Caco-2 (cell line): Measurements from ENCODE around the gene OTOG. TPM values are rescaled to one million over a fixed set of nuclear protein-coding genes. Genes with fewer than 3 reads are reported as not detected.

Experiments used
- BruUV-seq: library from RNA; stranded (reverse); fragments of 400-500 nt; replicated peaks from 2 replicates; lab custom pipeline; 2021; lab: Mats Ljungman, UMichigan
- CTCF ChIA-PET: fragments of 300-600 bp; sonication (Branson Sonifier 250); formaldehyde crosslinking; loops from one replicate; lab custom pipeline; 2022; ENCODE audit warnings: antibody characterized with exemption; lab: Charles Lee
- POLR2A ChIA-PET: fragments of 300-600 bp; sonication (Branson Sonifier 250); formaldehyde crosslinking; loops from one replicate; lab custom pipeline; 2022; ENCODE audit warnings: antibody characterized with exemption; lab: Charles Lee
- DNase-seq, 2 experiments: peaks; one replicate each; pipeline versions ENCODE4 v3.0.0 to v3.0.0-alpha.2; 2020 to 2022
- H3K27me3 ChIP-seq: replicated peaks from 2 replicates; pipeline ENCODE4 v1.6.0; 2011; ENCODE audit warnings: low read length; ENCODE audit not compliant: control insufficient read depth, insufficient read depth
- H3K36me3 ChIP-seq: 2 replicates; pipeline ENCODE4 v1.5.1; 2011; ENCODE audit warnings: low read length; ENCODE audit not compliant: control insufficient read depth, insufficient read depth
- H3K4me1 ChIP-seq: fragments of 250-450 bp; sonication (Bioruptor Pico); 2 replicates; pipeline ENCODE4 v1.5.1; 2020; ENCODE audit warnings: mild to moderate bottlenecking
- H3K4me3 ChIP-seq: 2 replicates; pipeline ENCODE4 v1.5.1; 2011; ENCODE audit warnings: low read depth, mild to moderate bottlenecking, control low read depth, low read length
- H3K9me3 ChIP-seq: fragments of 250-450 bp; sonication (Bioruptor Pico); 2 replicates; pipeline ENCODE4 v1.5.1; 2020; ENCODE audit warnings: mild to moderate bottlenecking, moderate library complexity
- H3K27ac Mint-ChIP-seq: one replicate; pipeline ENCODE4 v1.8.0; 2022; ENCODE audit warnings: mixed read lengths; ENCODE audit not compliant: unreplicated experiment
- H3K27me3 Mint-ChIP-seq: one replicate; pipeline ENCODE4 v1.8.0; 2022; ENCODE audit warnings: mixed read lengths; ENCODE audit not compliant: insufficient read depth, unreplicated experiment
- H3K36me3 Mint-ChIP-seq: one replicate; pipeline ENCODE4 v1.8.0; 2022; ENCODE audit warnings: mild to moderate bottlenecking, mixed read lengths; ENCODE audit not compliant: insufficient read depth, unreplicated experiment
- H3K4me1 Mint-ChIP-seq: one replicate; pipeline ENCODE4 v1.8.0; 2022; ENCODE audit warnings: low read depth, mixed read lengths; ENCODE audit not compliant: unreplicated experiment
- H3K4me3 Mint-ChIP-seq: one replicate; pipeline ENCODE4 v1.8.0; 2022; ENCODE audit warnings: mild to moderate bottlenecking, moderate library complexity, mixed read lengths; ENCODE audit not compliant: unreplicated experiment
- H3K9me3 Mint-ChIP-seq: one replicate; pipeline ENCODE4 v1.8.0; 2022; ENCODE audit warnings: mixed read lengths; ENCODE audit not compliant: unreplicated experiment
- CTCF ChIP-seq, 2 experiments: fragments of 200-600 bp in 1 of 2; IDR thresholded peaks; 1 replicate in 1 of 2; 2 replicates in 1 of 2; pipeline versions ENCODE4 v1.5.1 to v1.8.0; 2011 to 2022; ENCODE audit warnings: antibody characterized with exemption in 1 of 2, control low read depth in 1 of 2, inconsistent platforms in 1 of 2, low read depth in 1 of 2, low read length in 1 of 2, mild to moderate bottlenecking in 1 of 2, moderate library complexity in 1 of 2; ENCODE audit not compliant: insufficient read depth in 1 of 2, severe bottlenecking in 1 of 2, unreplicated experiment in 1 of 2
- intact Hi-C: fragments of 100-400 bp; cut with micrococcal nuclease; formaldehyde crosslinking; loops from one replicate; pipeline ENCODE4 v1.10.0; 2022; ENCODE audit not compliant: unreplicated experiment
- total RNA-seq: library from RNA; stranded (reverse); gene quantifications from 2 replicates; pipeline ENCODE4 v1.2.3, GENCODE V29; 2022

OTOG gene
- total RNA-seq, 1 experiment from 2014 or later = 0.95 TPM

- H3K9me3 ChIP-seq = no peaks in the 10 kb centered on the region
- Mint-ChIP-seq H3K27me3 (no peaks in the 10 kb centered on the region), H3K4me3 (peak overlapping the region; percentile 26), H3K27ac (no peak overlapping the region), H3K9me3 (no peaks in the 10 kb centered on the region), H3K36me3 (peaks cover 31% of the 10 kb centered on the region), H3K4me1 (peaks cover 37% of the 10 kb centered on the region)
- no peak overlapping the region for H3K4me3 ChIP-seq
- no peaks in the 10 kb centered on the region for H3K36me3 ChIP-seq
- TF ChIP-seq CTCF (IDR thresholded peaks at IDR 0.05; ENCODE audit: insufficient read depth in 1 of 2, low read depth in 1 of 2, low read length in 1 of 2, severe bottlenecking in 1 of 2, unreplicated experiment in 1 of 2) = no peak
- H3K4me1 ChIP-seq = peaks cover 27% of the 10 kb centered on the region
- no peak for DNase-seq
- no TSS peak for BruUV-seq
- CTCF ChIA-PET = interaction anchor here (1.5 kb wide), 1 partner anchor 53 kb away, joined by 3 read pairs; no protein-coding TSS in a partner anchor
- intact Hi-C loops = no loop called here
- H3K27me3 ChIP-seq = no peaks in the 10 kb centered on the region
- POLR2A ChIA-PET = no interaction called here
Measured at GRCh38 chr11:17546240-17546639, 819 bp upstream of the OTOG start.

- H3K36me3 Mint-ChIP-seq = peaks cover 20% of the 10 kb centered on the region
- H3K4me1 Mint-ChIP-seq = peaks cover 27% of the 10 kb centered on the region
- no peaks in the 10 kb centered on the region for H3K27me3 Mint-ChIP-seq
- H3K9me3 Mint-ChIP-seq = no peaks in the 10 kb centered on the region
- intact Hi-C loops = loop anchor here (1.0 kb wide), 1 partner anchor 164 kb away; no protein-coding TSS in a partner anchor
- no peak overlapping the region for H3K27ac Mint-ChIP-seq
- Histone ChIP-seq H3K27me3 (no peaks in the 10 kb centered on the region), H3K9me3 (no peaks in the 10 kb centered on the region), H3K4me3 (no peak overlapping the region), H3K4me1 (peaks cover 20% of the 10 kb centered on the region), H3K36me3 (no peaks in the 10 kb centered on the region)
- ChIA-PET POLR2A (no interaction called here), CTCF (interaction anchor here (1.0 to 1.5 kb wide), 2 partner anchors 10 to 16 kb away, joined by 3 to 4 read pairs; no protein-coding TSS in a partner anchor)
- no TSS peak for BruUV-seq
- H3K4me3 Mint-ChIP-seq = no peak overlapping the region
- TF ChIP-seq CTCF (IDR thresholded peaks at IDR 0.05; ENCODE audit: insufficient read depth in 1 of 2, low read depth in 1 of 2, low read length in 1 of 2, severe bottlenecking in 1 of 2, unreplicated experiment in 1 of 2) = no peak
- peak in 1 of 2 experiments; percentile 38 for DNase-seq
Measured at GRCh38 chr11:17547932-17548331, 873 bp downstream of the OTOG start.

DNA sequence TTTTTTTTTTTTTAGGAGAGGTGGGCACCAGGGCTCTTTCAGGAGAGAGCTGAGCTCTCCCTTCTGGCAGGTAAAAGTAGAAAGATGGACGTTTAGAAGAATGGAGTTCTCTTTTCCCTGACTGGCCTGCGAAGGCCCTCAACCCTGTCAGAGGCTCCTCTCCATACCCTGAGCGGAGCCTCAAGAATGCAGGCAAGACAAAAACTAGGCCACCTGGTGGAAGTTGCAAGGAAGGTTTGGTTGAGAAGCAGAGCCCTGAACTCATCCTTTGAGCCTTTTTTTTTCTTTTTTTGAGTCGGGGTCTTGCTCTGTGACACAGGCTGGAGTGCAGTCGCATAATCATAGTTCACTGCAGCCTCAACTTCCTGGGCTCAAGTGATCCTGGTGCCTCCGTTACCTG lies 1.4 kb downstream of the OTOG start:
- Mint-ChIP-seq H3K4me3 (no peak overlapping the region), H3K4me1 (peaks cover 27% of the 10 kb centered on the region), H3K27me3 (no peaks in the 10 kb centered on the region), H3K9me3 (no peaks in the 10 kb centered on the region), H3K27ac (no peak overlapping the region), H3K36me3 (peaks cover 20% of the 10 kb centered on the region)
- Histone ChIP-seq H3K4me3 (no peak overlapping the region), H3K27me3 (no peaks in the 10 kb centered on the region), H3K4me1 (peaks cover 20% of the 10 kb centered on the region), H3K9me3 (no peaks in the 10 kb centered on the region), H3K36me3 (no peaks in the 10 kb centered on the region)
- DNase-seq = peak; percentile 58 to 62
- POLR2A ChIA-PET = no interaction called here
- no TSS peak for BruUV-seq
- CTCF ChIA-PET = interaction anchor here (0.9 to 1.5 kb wide), 3 partner anchors 10 to 17 kb away, joined by 3 to 4 read pairs (median 4); no protein-coding TSS in a partner anchor
- TF ChIP-seq CTCF (IDR thresholded peaks at IDR 0.05; ENCODE audit: insufficient read depth in 1 of 2, low read depth in 1 of 2, low read length in 1 of 2, severe bottlenecking in 1 of 2, unreplicated experiment in 1 of 2) = peak; percentile 46 to 72
- intact Hi-C loops = loop anchor here (1.0 kb wide), 1 partner anchor 164 kb away; no protein-coding TSS in a partner anchor
